A549 treated with DMSO at 1 μM for 4 hours (cell line): Measurements from ENCODE around the gene GSC. TPM values are rescaled to one million over a fixed set of nuclear protein-coding genes. Genes with fewer than 3 reads are reported as not detected.

Experiments
- total RNA-seq: library from RNA; stranded (reverse); fragments of 200-300 nt; extraction: Qiagen RNA extraction; gene quantifications from 5 replicates; pipeline ENCODE4 v1.2.3, GENCODE V29; 2022; ENCODE audit warnings: low read depth

GSC gene
- 0.27 to 0.55 TPM (median 0.37 TPM) in 5 replicates for total RNA-seq

GRCh38 chr14:94769391-94770250, at the start of gene GSC:
TSS of gene GSC (minus strand) at chr14:94770113. CDS start at chr14:94770015, 98 bp downstream.

Other genes starting within 250 kb of the GSC start
- not detected in 5 replicates for gene SERPINA4, start 208.7 kb downstream of the GSC start, total RNA-seq
- gene SERPINA5, start 188.7 kb downstream of the GSC start, total RNA-seq, result 0.08 to 0.16 TPM (median 0.13 TPM) in 4 of 5 replicates, not detected in the other
- 5.4 to 7.9 TPM (median 5.9 TPM) in 5 replicates for gene SERPINA3, start 157.7 kb downstream of the GSC start, total RNA-seq